ENCODE data around the gene ZBTB8A.
"Not testable (repeated sequence)": the region's sequence is repeated elsewhere in the genome, so short reads cannot be mapped to it uniquely, and the experiment has no call there.

Gene ZBTB8A

DNA sequence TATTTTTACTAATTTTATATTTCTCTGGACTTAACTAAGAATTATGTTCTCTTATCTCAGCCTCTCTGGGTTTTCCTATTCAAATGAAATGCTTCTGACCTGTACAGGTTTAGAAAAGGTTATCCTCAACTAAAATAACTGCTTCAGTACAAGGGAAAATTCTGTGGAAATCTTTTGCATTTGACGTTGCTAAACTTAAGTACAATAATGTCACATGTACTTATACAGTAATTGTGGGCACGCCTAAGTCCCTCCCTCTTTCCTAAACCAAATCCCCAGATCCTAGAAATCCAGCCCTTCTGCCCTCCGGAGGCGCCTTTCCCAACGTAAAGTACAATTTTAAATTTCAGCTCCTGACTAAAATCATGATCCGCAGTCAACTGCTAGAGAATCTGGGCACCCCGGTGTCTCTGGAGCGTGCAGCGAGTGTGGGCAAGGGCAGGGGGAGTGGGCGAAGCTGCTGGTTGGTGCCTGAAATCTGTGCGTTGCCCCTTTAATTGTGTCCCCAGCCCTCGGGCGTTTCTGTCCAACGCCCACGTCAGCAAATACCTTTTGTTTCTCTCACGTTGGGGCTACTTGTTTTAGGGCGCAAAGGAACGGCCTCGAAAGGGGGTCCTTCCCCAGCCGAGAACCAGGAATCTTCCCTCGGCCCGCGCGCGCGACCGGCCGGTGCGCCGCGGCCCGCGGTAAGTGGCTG lies at the start of gene ZBTB8A:
ZBTB8A (plus strand) TSS at position 541 of the 697 bp plus-strand sequence. CDS start 53,505 bp downstream, outside the sequence.
- DNase-seq, result no peak

DNA sequence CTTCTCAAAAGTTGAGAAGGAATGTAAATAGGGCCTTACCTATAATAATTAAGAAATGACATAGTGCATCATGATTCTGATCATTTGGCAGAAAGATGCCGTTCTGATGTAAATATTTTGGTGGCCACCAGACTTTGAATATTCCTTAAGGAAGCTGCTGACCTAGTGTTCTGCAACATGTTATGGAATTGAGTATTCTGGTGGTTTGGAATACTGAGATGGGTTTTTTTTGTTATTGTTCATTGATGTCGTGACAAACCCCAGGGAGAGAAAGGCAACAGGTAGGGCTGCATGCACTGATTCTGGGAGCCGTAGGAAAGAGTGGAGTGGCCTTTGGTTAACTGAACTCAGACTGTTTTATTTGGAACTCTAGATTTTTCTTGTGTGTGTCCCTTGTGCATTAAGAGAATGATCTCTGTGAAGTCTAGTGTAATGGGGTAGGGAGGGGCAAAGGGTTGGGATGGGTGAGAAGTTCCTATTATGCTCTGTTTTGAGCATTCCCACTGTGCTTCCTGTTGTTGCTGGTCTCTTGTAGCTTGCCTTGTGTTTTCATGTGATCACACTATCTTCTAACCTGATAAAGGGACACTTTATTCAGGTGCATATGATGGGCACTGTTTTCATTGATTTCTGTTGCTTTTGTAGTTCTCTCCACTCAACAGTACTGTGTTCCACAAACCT lies 49.3 kb upstream of the ZBTB8A start:
- DNase-seq, result no peak

DNA sequence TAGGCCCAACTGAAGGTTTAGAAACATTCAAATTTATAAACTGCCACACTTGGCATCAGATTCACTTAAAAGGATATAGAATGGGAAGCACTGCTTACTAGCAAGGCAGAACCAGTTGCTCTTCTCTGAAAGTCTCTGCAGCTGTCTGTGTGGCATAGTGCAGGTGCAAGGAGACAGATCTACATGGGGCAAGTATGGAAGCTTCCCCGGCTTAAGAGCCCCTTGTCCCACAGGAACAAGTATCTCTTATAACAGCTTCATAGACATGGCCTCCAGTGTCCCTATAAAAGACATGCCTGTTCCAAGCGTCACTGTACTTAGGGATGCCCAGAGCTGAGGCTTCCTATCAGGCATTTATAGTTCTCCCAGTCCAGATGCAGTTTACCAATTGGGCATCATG lies 47.8 kb upstream of the ZBTB8A start:
- no peak for DNase-seq

DNA sequence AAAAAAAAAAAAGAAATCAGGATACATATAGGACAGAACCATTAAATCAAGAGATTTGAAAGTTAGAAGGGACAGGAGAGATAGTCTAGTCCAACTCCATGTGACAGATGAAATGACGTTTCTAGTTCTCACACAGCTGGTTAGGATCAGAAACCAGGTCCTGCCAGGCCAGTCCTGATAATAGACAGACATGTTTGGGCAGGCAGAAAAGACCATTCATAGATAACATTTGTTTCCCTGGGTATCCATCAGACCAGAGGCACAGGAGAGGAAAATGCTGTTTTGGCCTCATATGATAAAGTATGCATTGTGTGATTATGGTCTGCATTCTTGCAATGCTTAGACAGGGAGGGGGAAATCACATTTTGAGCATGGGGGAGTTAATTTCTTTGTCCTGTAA lies 45.0 kb upstream of the ZBTB8A start:
- DNase-seq, result no peak

DNA sequence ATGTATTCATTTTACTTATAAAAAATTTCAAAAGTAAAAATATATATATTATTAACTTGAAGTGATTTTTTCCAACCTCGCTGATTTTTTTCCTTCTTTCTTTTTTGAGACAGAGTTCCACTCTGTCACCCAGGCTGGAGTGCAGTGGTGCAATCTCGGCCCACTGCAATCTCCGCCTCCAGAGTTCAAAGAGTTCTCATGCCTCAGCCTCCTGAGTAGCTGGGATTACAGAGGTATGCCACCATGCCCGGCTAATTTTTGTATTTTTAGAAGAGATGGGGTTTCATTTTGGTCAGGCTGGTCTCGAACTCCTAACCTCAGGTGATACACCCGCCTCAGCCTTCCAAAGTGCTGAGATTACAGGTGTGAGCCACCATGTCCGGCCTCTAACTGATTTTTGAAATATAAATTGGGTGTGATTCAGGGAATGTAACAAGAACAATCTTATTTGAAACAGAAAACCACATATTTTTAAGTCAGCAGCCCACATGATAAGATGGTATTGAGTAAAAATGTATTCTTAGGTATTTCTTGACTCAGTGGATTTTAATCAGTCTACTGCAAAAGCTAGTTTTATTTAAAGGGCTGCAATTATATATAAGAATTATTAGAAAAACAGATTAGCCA lies 44.4 kb upstream of the ZBTB8A start:
- DNase-seq, result no peak

DNA sequence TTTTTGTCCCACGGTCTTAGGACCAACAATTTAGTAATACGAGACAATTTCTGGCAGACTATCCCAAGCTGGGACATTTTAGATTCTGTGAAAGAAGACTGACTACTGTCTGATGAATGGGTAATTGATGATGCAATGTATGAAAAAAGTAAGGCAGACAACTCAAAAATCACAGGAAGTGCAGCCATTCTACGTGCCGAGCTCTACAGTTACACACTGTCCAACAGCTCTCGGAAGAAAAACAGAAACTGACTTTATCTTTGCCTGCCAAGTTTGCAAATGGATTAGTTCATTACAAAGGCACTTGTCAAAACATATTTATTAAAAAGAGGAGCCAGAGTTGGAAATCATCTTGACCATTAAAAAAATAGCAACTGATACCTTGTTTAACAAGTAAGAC lies 43.1 kb upstream of the ZBTB8A start:
- DNase-seq, result no peak

DNA sequence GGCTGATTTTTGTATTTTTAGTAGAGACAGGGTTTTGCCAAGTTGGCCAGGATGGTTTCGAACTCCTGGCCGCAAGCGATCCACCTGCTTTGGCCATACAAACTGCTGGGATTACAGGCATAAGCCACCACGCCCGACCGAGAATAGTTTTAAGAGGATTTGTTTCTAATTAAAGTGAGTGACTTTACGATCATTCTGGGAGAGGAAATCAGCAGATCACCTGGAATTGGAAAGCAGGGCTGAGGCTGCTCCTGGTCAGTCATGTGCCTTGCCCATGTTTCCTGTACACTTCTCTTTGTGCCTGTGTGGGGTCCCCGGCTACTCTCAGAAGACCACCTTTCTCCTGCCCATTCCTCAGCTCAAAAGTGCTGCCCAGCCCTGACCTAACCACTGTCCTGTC lies 40.5 kb upstream of the ZBTB8A start:
- no peak for DNase-seq

DNA sequence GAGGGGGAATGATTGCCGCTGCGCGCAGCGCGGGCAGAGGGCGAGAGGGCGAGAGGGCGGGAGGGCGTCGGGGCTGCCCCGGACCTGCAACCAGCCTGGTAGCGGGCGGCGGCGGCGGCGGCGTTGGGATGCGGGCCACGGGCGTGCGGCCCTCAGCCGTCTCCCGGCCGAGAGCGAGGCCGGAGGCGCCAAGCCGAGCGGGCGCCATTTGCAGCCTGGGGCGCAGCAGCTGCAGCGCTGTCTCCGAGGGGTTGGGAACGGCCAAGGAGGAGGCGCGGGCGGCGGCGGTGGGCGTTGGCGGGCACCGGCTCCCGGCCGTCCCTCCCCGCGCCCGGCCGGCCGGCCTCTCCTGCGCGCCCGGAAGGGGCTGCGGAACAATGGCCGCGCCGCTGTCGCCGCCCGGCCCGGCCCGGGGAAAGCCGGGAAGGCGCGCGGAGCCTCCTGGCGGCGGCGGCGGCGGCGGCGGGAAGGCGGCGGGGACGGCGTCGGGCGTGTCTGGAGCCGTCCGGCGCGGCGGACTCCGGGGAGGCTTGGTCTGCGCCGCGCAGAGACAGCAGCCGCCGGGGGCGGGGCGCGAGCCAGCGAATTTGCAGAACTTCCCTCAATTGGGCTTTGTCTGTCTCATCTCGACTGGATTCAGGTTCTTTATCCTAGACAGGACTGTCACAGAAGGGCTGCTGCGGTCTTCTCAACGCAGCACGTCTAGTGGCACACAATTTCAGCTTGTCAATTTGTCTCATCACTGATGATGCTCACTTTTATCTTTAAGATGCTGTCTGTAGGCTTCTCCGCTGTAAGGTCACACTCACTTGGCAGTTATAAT lies 38.6 kb upstream of the ZBTB8A start:
- DNase-seq, result peak; percentile 6

DNA sequence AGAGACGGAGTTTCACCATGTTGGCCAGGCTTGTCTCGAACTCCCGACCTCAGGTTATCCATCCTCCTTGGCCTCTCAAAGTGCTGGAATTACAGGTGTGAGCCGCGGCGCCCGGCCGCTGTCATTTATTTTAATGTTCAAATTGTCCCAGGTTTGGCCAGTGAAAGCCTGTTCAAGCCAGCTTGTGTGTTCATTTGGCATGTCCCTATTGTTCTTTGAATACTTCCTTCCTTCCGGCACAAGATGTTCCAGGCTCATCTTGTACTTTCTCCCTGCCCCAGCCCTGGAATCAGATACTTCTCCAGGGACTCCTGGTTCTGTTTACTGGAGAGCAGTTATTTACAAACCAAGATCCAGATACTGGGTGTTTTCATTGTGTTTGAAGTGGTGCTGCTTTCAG lies 37.4 kb upstream of the ZBTB8A start:
- DNase-seq, result no peak

DNA sequence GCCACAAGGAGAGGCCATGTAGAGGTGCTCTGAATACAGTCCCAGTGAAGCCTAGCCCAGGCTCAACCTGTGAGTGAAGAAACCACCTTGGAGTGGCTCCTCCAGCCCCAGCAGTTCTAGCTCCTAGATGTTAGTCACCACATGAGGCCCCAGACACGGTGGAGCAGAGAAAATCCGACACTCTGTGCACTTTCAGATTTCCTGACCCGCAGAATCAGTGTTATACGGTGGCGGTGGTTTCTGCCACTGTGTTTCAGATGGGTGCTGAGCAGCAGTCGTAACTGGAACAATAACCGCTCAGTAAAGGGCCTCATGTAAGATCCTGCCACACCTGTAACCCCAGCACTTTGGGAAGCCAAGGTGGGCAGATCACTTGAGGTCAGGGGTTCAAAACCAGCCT lies 36.1 kb upstream of the ZBTB8A start:
- no peak for DNase-seq

DNA sequence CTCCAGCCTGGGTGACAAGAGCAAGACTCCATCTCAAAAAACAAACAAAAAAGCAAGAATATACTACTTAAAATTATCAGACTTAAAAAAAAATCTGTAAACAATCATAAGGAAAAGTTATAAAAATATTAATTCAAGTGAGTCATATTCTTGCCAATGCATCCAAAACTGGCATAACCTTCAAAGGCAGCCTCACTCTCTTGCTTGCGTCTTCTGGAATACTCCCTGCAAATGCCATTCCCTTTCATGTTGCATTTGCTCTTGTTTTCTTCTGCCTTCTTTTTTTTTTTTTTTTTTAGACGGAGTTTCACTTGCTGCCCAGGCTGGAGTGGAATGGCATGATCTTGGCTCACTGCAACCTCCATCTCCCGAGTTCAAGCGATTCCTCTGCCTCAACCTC lies 32.2 kb upstream of the ZBTB8A start:
- DNase-seq, result no peak

DNA sequence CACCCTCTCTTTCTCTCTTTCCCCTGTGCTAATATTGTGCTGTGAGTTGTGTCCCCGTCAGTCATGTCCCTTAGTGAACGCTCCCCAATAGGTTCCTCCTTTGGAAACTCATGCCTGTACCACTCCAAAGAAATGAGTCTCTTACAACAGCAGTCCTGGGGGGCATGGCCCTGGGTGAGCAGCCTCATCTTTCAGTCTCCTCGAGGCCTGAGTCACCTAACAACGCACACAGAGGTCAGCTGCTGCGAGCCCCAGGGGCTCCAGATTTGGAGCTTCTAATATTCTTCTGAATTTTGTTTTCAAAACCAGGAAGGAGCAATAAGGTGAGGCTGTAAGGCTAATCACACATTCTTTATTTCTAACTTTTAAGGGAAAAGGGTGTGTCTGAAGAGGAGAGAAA lies 30.5 kb upstream of the ZBTB8A start:
- DNase-seq, result no peak

DNA sequence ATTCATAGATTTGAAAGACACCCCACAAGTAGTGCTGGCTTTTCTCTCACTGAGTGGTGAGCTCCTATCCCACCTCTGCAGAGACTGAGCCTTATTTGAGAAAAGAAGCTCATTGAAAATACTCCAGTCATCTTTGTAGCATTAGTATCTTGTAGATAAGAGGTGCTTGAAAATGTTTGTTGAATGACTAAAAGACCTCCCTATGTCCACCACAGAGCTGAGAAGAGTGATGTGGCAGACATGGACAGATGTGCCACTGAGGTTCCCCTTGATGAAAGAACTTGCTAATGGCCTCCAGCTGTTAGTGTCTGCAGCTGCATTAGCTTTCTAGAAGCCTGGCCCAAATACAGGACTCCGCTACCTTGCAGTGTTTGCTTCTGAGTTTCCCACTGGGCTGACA lies 29.3 kb upstream of the ZBTB8A start:
- DNase-seq, result no peak

DNA sequence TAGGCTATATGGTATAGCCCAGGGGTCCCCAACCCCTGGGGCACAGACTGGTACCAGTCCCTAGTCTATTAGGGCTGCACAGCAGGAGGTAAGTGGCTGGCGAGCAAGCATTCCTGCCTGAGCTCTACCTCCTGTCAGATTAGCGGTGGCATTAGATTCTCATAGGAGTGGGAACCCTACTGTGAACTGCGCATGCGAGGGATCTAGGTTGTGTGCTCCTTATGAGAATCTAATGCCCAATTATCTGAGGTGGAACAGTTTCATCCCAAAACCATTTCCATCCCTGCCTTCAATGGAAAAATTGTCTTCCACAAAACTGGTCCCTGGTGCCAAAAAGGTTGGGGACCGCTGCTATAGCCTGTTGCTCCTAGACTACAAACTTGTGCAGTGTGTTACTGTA lies 22.8 kb upstream of the ZBTB8A start:
- DNase-seq, result no peak

DNA sequence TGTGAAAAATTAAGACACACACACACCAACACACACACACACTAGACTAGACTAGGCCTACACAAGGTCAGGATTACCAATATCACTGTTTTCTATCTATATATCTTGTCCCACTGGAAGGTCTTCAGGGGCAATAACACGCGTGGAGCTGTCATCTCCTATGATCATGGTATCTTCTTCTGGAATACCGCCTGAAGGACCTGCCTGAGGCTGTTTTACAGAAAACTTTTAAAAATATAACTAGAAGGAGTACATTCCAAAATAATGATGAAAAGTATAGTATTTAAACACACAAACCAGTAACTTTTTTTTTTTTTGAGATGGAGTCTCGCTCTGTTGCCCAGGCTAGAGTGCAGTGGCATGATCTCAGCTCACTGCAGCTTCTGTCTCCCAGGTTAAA lies 20.3 kb upstream of the ZBTB8A start:
- DNase-seq, result no peak

DNA sequence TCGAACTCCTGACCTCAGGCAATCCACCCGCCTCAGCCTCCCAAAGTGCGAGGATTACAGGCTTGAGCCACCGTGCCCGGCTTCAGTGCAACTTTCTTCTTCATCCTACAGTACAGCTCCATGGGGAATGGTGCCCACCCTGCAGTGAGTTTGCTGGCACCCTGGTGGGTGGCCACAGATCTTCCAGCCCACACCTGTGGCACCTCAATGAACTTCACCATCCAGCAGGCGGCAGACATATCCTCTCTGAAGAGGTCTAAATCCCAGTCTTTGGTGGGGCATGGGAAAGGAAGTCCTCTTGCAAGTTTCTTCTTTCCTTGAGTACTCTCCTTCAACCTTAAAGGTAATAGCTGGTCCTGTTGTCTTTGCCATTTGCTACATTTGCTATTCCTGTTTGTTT lies 18.1 kb upstream of the ZBTB8A start:
- no peak for DNase-seq

DNA sequence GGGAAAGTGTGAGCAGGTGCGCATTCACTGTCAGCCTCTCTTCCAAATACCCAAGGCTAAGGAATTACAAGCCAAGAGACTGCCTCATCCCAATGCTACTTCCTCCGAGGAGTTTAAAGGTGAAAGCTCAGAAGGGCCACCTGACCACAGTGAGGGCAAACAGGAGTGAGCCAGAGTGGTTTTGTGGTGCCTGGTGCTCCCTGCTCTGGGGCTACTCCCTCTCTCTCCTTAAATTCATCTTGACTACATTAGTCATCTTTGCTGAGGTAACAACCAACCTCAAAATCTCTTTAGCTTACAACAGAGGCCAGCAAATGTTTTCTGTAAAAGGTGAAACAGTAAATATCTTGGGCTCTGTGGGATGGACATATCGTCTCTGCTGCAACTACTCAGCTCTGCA lies 14.2 kb upstream of the ZBTB8A start:
- no peak for DNase-seq

DNA sequence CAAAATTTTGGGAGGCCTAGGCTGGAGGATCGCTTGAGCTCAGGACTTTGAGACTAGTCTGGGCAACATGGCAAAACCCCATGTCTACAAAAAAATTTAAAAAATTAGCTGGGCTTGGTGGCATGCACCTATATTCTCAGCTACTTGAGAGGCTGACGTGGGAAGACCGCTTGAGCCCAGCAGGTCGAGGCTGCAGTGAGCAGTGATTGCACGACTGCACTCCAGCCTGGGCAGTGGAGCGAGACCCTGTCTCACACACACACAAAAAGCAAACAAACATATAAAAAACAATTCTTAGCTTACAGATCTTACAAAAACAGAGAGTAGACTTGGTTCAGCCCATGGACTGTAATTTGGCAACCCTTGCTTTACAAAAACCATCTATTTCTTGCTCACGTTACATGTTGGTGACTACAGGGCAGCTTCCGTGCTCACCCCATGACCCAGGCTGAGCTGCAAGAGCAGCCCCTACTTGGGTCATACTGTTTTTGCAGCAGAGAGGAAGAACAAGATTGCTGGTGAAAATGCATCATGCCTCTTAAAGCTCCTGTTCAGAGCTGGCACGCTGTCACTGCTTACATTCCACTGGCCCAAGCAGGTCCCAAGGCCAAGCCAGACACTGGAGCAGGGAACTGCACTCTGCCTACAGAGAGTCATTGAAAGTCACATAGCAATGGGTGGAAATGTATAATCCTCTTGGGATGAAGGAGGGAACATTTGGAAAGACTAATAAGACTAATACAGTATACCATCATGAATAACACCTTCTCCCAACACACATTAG lies 13.4 kb upstream of the ZBTB8A start:
- no peak for DNase-seq

DNA sequence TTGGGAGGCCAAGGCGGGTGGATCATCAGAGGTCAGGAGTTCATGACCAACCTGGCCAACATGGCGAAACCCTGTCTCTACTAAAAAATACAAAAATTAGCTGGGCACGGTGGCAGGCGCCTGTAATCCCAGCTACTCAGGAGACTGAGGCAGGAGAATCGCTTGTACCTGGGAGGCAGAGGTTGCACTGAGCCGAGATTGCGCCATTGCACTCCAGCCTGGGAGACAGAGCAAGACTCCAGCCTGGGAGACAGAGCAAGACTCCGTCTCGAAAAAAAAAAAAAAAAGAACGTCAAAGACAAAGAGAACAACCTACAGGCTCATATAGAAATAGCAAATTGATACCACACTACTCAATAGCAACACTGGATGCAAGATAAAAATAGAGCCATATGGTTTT lies 10.7 kb upstream of the ZBTB8A start:
- DNase-seq, result not testable (repeated sequence)

DNA sequence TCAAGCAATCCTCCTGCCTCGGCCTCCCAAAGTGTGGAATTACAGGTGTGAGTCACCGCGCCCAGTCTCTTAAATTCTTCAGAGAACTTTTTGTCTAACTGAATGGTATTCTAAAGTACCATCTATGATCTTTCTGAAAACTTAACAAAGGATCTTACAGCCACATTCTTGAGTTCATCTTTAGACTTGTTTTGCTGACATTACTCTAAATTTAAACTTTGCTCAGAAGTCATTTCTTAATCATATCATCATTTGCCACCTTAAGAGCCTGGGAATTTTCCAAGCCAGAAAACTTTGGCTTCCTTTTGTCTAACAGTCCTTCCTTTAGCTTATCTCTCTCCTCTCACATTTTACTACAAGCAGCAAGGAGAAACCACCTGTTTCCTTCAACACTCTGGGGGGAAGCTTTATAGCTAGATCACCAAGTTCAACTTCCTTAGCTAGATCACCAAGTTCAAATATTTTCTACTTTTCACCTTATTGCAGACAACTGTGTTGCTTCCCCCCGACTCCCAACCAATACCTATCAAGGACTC lies 5.4 kb upstream of the ZBTB8A start:
- DNase-seq, result no peak

DNA sequence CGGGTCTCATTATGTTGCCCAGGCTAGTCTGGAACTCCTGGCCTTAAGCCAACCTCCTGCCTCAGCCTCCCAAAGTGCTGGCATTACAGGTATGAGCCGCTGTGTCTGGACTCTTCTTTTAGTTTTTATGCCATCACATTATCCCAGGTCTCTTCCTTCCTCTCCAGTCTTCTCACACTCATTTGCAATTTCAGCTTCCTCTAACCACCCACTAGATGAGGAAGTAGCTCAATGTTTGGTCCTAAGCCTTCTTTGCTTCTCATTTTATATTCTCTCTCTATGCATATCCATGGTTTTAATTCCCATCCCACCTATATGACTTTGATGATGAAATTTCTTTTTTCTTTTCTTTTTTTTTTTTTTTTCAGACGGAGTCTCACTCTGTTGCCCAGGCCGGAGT lies 3.1 kb upstream of the ZBTB8A start:
- no peak for DNase-seq

DNA sequence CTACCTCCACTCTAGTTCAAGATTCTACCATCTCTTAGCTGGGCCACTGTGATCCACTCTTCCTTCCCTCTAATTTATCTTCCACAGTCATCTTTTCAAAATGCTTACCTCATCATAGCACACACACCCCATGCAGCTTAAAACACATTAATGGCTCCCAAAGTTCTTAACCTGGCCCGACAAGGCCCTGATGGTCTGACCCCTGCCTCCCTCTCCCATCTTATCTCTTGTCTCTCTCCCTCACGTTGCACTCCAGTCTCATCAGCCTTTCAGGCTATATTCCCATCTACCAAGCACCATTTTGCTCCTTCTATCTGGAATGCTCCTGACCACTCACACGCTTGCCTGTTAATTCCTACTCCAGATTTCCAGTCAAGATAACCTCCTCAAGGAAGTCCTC lies 2.5 kb upstream of the ZBTB8A start:
- DNase-seq, result no peak

All from stimulated activated naive CD4-positive, alpha-beta T cell treated with Interleukin-2 at 50 U/mL for 16 hours (primary cell).